HG03378 (cell line): ENCODE measurements around the gene KRT36.

ENCODE experiments used
- ATAC-seq: cut with Tn5 transposase; IDR thresholded peaks from one replicate; pipeline ENCODE4 v1.9.1; 2021; ENCODE audit warnings: mild to moderate bottlenecking, moderate library complexity; ENCODE audit not compliant: unreplicated experiment

KRT36 gene

DNA sequence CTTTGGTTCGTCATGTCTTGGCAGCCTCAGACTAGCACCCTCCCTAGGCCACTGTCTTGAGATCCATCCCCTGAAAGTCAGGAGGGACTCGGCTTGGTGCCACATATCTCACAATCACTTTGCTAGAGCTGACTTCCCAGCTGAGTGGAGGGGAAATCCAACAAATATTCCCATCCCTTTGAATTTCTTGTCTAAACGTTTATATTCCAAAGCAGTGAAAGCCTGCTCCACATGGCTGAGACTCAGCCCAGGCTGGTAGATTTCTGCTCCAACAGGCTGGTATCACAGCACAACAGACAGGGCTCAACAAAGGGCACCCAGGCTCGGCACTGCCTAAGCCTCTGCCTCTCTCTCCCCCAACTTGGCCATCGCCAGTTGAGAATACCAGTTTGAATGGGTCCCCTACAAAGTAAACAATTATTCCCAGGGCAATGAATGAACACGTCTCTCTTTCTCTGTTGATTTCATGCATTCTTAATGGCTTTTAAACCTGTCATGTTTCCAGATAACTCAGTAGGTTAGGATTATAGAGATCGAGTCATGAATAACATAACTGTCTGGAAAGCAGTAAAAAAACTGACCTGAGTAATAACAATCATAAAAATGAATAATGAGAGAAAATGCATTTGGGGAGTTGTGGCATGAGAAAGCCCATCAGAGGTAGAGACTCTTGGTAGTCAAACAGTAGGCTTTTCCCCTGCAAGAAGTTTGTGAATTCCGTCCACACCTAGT, 14.7 kb upstream of the KRT36 start:
- ATAC-seq = no peak

DNA sequence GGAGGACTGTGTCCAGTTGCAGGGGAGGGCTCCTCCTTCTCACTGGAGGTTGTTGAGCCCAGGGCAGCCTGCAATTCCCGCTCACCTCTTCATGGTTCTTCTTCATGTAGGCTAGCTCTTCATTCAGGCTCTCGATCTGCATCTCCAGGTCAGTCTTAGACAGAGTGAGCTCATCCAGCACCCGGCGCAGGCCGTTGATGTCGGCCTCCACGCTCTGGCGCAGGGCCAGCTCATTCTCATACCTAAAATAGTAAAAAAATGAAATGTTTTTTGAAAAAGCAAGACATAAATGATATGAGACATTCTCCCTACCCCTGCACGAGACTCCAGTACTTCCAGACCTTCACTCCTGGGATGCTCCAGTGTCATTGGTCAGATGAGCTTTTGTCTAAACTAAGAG, 13.5 kb upstream of the KRT36 start:
- ATAC-seq = no peak

DNA sequence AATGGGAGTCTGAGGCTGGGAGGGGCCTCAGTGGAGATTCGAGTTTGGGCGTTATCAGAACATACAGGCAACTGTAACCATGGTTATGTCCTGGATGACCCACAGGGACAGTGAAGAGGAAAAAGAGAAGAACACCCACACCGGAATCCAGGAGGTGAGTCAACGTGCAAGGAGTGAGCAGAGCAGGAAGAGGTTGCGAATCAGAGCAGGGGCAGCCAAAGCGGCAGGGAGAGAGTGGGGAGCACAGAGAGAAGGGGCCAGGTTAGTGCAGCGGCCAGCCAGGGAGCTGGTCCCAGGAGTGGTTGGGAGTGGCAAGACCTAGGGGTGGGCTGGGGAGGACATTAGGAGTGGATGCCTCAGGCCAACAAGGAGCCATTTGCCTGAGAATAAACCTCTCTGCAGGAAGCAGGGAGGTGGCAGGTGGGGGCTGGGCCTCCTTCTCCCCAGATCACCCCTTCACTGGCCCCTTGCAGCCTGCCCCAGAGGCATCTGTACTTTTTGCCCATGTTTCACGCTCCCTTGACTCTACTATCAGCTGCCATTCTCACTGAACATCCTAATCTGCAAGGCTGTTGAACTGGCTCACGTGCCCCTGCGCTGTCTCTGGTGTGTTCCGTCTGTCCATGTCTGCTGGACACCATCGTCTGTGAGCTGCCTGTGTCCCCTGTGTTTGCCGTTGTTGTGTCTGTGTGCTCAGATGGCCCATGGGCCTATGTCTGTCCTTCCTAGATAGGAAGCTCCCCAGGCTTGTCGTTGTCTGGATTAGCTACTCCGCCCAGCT, 10.6 kb upstream of the KRT36 start:
- no peak for ATAC-seq

DNA sequence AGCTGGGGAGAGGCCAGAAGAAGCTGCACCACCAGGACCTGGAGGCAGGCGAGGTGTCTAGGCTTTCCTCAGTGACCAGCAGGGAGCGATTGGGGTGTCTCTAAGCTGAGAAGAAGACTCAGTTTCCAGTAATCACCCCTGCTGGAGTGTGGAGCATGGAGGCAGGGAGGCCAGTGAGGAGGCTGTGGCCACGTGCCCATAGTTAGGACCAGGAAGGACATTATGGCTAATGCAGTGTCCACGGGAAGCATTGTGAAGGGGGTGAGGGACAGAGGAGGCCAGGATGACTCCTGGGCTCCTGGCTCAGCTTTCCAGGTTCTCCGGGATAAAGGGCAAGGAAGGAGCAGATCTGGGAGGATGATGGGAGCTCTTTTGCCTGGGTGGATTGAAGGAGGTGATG, 10.0 kb upstream of the KRT36 start:
- no peak for ATAC-seq

DNA sequence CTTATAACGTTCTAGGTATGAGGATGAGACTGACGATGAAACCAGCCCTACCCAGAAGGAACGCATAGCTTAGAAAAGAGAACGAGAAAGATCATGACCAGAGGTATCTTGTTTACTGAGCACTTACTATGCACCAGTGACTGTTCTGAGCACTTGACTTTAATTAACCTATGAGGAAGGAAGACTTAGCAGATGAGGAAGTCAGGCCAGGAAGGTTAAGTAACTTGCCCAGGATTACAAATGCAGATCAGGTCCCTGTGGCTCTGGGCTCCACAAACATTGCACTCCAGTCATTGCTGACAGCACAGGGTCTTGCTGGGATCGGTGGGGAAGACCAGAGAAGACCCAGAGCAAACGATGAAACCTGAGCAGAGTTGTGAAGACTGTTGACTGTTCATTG, 8.6 kb upstream of the KRT36 start:
- ATAC-seq = no peak

DNA sequence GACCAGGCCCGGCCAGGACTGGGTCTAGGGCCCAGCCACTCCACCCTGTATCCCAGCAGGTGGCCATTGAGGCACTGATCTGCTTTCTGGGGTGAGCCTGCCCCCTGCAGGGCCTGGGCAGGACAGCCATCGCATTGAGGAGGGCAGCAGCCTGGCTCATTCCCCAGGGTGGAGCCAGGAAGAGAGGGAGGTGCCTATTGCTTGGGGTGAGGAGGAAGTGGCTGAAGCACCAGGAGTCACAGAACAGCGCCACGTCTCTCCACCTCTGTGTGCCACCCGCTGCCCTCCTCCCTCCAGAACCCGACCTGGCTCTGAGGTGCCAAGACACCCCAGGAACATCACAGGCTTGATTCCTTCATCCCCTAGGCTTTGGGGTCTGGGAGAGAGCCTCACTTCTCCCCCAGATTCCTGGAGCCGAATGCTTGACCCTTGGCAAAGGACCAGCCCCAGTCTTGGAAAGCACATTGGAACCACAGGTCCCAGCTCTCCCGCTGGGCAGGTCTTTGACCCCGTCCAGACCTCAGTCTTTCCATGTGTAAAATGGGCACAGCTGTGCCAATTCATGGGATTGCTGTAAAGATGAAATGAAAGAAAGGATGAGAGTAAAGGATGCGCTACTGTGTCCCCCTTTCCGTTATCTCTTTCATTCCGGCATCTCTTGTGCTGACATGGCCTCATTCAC, 7.2 kb upstream of the KRT36 start:
- no peak for ATAC-seq

DNA sequence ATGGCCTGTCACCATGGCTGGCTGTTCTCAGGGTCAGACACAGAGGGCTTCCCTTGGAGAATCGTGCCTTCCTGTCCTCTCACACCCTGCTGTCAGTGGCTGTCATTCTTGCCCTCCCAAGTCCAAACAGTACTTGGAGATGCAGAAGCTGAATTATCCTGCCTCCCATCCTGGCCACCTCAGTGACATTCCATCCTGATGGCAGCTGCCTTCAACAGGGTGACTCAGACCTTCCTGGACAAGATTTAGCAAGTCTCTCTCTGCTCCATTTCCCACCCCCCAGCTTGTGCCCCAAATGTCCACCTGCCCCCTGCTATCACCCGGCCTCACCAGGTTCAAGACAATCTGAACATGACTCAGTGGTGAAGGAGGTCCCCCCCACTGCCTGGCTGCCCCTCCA, 4.8 kb upstream of the KRT36 start:
- ATAC-seq = no peak

DNA sequence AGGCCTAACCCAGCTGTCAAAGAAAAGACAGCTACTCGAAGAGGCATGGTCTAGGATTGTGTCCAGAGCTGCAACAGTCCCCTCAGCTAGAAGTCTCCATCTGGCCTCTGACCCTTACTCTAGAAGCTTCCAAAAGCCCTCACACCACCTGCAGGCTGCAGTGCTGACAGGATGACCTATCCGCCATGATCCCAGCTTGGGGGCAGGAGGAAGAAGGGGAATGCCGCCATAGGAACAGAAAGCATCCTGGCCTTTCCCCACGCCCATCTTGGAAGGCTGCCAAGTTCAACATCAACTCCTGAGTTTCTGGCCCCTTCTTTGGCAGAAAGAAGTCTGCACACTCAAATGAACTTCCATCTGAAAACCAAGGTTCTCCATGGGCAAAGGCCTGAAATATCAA, 3.1 kb upstream of the KRT36 start:
- no peak for ATAC-seq

DNA sequence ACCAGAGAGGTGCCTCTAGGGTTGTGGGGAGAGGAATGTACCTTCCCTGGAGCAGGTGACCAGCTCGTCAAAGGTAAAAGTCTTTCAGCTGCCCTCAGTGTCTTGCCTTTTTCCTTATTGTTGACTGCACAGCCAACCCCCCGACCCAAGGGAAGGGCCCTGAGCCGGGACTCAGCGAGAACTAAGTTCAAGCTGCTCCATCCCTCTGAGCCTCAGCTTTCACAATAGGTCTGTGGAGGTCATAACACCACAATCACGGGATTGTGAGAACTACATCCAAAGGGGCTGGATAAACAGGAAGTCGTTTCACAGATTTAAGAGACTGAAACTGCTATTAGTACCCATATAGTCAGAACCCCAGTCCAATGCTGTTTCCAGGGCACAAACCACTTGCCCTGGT, 2.6 kb upstream of the KRT36 start:
- ATAC-seq = no peak

DNA sequence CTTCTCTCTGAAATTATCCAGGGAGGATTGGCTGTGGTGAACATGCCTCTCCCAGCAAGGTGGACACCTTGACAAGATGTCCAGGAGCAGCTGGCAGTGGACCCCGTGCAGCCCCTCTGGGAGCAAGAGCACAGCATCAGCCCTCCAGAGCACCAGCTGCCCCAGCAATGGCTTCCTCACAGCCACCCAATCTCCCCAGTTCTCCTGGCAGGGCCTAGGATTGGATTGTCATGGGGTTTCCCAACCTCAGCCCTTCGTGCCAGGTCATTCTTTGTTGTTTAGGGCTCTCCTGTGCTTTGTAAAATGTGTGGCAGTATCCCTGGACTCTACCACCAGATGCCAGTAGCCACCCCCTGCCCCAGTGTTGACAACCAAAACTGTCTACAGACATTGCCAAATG, 1.8 kb upstream of the KRT36 start:
- ATAC-seq = no peak

DNA sequence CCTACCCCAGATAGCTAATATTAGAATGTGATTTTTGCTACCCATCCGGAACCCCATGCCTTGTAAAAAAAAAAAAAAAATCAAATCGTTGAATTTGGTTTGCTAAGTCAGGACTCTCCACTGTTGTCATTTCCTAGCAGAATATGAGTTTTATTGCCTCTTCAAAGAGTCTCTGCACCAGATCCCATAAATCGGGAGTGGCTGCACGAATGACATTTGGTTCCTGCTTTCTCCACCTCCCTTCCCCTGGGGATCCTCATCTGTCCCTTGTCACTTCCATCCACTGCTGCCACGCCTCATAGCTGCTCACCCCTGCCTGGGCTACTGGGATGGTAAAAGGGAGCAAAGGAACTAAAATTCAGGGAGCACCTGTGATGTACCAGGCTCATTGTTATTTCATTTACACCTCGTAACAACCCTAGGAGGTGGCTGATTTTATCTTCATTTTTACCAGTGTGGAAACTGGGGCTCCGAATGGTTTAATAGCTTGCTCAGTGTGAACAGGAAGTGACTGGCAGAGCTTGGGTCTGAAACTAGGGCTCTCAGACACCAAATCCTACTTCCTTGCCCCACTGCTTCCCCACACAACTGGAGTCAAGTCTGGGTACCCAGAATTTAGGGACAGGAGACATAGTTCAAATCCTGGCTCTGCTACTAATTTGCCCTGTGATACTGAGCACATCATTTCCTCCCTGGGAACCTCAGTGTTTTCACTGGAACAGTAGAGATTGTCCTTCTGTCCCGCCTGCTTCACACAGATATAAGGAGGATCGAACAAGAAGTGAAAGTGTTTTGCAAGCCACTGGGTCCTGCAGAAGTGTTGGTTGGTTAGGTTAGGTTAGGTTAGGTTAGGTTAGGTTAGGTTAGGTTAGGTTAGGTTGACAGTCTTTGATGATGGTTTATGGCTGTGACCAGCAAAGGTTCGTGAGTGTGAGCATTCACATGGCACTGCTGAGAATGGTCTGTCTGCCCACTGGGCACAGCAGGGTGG, 585 bp upstream of the KRT36 start:
- no peak for ATAC-seq

DNA sequence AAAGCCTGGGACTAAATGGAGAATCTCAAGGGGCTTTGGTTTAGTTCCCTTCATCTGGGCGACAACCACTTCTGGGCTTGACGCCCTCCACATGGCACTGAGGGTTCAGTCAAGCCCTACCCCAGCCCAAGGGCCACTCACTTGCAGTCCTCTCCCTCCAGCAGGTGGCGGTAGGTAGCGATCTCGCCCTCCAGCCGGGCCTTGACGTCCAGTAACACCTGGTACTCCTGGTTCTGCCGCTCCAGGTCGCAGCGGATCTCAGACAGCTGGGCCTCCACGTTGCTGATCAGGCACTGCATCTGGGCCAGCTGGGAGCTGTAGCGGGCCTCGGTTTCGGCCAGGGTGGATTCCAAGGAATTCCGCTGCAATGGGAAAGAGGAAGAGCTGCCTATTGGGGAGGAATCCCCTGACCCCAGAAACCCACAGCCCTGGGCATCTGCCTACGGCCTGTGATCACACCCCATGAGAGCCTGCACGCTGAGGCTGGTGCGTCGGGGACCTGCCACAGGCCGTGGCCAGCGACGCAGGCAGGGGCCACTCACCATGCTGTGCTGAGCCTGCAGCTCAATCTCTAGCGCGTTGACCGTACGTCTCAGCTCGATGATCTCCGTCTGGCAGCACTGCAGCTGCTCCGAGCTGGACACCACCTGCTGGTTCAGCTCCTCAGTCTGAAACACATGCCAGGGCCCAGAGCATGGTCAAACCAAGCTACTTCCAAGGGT, 2.7 kb downstream of the KRT36 start:
- ATAC-seq = no peak

DNA sequence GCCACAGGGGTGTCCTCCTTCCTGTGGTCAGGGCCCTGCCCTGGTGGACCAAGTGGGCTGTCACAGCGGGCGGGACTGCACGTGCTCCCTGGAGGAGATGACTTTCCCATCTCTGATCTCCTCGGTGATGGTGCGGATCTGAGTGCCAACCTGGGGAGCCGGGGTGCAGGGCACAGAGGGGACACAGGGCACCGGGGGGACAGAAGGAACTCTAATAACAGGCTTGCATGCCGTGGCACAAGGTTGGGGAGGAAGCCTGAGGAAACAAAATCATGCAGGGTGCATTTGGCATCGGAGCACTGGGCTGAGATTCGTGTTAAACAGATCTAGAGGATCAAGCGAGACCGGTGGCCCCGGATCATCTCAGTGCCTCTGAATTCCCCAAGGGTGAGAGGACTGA, 3.4 kb downstream of the KRT36 start:
- no peak for ATAC-seq

DNA sequence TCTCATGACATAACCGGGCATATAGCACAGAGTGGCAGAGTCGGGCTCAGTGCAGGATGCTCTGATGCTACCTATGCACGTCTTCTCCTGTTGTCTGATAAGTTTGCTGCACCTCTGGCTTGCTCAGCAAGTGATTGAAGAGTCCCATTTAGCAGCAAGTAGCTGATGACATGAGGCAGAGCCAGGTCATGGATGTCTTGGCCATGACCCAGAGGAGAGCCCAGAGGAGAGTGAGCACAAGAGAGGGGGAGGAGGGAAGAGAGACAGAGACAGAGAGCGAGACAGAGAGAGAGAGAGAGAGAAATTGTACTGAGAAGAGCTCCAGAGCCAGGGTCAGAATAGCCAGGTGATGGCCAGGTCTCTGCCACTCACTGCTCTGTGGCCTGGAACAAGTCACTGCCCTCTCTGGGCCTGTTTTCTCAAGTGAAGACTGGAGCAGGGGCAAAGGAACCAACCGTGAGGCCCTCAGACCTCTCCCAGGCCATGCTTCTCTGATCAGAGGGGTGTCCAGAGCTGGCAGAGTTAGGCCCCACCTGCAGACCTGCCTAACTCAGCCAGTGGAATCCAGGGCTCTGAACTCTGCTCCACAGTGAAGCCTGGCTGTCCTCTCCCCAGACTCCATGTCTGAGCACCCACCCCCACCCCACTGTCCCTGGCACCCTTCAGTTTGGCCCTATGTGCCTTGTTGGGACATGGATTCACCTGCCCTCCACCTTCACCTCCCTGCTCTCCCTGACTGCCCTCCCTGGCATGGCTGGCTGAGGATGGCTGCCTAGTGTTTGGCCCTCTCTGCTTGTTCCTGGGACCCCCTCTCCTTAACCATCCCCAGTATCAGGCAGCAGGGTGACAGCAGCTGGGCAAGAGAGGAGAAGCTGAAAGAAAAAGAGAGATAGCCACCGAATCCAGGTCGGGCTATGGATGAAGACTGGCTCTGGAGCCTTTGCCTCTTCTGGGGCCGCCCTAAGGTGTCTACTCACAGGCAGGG, 4.5 kb downstream of the KRT36 start:
- no peak for ATAC-seq

DNA sequence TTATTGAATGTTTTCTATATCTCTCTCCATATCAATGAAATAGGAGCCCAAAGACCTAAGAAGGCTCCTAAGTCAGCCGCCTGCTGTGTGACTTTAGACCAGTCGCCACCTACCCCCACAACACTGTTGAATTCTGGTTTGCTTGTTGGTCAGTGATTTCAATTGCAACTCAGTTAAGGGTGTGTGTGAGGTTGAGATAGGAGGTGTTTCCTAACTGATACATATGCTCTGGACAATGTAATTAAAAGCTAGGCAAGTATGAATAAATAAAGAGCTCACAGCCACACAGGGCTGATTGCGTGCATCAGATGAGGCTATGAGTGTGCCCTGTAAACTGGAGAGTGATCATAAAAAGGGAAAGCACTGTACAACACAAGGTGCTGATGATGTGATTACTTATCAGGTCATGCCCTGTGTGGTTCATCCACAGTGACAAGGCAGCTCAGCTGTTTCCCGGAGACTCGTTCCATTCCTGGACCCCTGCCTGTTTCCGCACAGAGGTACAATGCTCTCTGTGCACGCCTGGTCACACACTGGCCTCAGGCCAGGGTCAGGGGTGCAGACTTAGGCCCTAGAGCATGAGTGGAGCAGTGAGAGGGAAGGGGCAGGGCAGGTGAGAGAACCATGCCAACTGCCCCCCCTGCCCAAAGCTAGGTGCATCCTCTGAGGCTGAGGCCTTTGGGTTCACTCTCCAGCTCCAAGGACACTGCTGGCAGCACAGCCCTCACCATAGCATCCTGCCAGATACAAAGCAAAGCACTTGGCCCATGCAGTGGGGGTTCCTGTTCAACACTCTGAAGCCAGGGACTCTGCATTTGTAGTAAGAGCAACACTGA, 5.5 kb downstream of the KRT36 start:
- ATAC-seq = no peak

DNA sequence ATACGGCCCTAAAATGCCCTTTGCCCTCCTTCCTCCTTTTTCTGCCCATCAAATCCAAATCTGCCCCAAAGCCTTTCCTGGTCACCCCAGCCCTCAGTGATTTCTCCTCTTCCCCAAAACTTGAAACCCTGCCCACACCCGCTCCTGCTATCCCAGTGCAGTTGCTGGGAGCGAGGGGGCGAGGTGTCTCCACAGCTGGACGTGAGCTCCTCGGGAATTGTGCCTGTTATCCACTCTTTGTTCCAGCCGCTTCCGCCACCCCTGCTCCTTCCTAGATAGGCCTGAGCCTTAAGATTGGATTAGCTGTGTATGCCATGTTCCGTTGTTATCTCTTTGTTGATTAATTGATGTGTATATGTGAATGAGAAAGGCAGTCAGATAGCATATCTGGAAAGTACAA, 6.2 kb downstream of the KRT36 start:
- no peak for ATAC-seq

DNA sequence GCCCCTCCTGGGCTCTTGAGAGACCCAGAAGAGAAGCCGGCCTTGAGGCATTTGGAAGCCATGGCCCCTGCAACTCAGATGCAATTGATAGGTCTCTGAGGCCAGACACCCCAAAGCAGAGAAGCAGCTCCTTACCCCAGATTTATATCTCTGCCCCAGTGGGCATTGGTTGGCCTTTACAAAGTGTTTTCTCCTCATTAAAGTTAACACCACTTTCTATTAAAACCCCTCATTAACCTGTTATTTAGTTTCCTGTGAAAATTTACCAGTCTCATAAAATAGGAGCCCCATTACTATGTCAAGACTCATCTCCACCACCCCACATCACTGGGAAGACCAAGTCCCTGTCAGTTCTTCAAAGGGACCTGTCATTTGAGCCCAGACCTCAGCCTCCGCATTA, 8.7 kb downstream of the KRT36 start, which contains the start of gene KRT35:
KRT35 (minus strand) TSS at position 116 of the 400 bp plus-strand sequence; CDS start at position 62, 54 bp downstream.
- ATAC-seq = no peak

DNA sequence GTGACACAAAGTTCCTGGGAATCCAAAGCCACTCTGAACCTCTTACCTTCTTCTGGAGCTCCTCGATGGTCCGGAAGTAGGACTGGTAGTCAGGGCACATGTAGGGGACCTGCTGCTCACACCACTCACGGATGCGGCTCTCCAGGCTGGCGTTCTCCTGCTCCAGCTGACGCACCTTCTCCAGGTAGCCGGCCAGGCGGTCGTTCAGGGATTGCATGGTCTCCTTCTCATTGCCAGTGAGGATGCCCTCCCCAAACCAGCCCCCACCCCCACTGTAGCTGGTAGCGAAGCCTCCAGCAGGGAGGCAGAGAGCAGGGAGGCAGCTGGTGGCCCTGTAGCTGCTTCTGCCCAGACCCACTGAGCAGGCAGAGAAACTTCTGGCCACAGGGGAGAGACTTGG, 9.1 kb downstream of the KRT36 start:
- ATAC-seq = no peak
